Measurements from ENCODE around the gene CDK5RAP1. TPM values are rescaled to one million over a fixed set of nuclear protein-coding genes. Genes with fewer than 3 reads are reported as not detected.

The CDK5RAP1 gene
- total and polyA plus RNA-seq, 2 of the 4 experiments (the other 2 are of a cell fraction), result 23.9 to 28.1 TPM

DNA sequence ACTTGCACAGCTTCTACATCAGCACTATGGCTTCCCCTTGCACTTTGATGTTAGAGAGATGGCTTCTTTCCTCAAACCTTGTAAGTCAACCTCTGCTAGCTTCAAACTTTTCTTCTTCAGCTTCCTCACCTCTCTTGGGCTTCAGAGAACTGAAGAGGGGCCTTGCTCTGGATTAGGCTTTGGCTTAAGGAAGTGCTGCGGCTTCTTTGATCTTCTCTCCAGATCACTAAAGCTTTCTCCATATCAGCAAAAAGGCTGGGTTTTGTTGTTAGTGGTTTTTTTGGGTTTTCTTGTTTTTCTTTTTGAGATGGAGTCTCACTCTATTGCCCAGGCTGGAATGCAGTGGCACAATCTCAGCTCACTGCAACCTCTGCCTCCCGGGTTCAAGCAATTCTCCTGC lies 24.0 kb downstream of the CDK5RAP1 start:
- no peak overlapping the region for H3K4ac ChIP-seq (ENCODE audit: low read depth, low read length)
- TF ChIP-seq, protein P1, sequence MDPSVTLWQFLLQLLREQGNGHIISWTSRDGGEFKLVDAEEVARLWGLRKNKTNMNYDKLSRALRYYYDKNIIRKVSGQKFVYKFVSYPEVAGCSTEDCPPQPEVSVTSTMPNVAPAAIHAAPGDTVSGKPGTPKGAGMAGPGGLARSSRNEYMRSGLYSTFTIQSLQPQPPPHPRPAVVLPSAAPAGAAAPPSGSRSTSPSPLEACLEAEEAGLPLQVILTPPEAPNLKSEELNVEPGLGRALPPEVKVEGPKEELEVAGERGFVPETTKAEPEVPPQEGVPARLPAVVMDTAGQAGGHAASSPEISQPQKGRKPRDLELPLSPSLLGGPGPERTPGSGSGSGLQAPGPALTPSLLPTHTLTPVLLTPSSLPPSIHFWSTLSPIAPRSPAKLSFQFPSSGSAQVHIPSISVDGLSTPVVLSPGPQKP (IDR thresholded peaks at IDR 0.05; ENCODE audit: borderline replicate concordance, low read depth, low read length), result no peak
- no peak for TF ChIP-seq NFE2L2 (IDR thresholded peaks at IDR 0.05; ENCODE audit: low read depth, low read length)
- no peak for TF ChIP-seq RAD21 (IDR thresholded peaks at IDR 0.05; ENCODE audit: low read length)
- TF ChIP-seq, protein P2, sequence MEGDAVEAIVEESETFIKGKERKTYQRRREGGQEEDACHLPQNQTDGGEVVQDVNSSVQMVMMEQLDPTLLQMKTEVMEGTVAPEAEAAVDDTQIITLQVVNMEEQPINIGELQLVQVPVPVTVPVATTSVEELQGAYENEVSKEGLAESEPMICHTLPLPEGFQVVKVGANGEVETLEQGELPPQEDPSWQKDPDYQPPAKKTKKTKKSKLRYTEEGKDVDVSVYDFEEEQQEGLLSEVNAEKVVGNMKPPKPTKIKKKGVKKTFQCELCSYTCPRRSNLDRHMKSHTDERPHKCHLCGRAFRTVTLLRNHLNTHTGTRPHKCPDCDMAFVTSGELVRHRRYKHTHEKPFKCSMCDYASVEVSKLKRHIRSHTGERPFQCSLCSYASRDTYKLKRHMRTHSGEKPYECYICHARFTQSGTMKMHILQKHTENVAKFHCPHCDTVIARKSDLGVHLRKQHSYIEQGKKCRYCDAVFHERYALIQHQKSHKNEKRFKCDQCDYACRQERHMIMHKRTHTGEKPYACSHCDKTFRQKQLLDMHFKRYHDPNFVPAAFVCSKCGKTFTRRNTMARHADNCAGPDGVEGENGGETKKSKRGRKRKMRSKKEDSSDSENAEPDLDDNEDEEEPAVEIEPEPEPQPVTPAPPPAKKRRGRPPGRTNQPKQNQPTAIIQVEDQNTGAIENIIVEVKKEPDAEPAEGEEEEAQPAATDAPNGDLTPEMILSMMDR (conservative IDR thresholded peaks at IDR 0.05; ENCODE audit: low read depth, low read length), result no peak
- TF ChIP-seq MAZ (IDR thresholded peaks at IDR 0.05; ENCODE audit: borderline replicate concordance, low read depth, low read length), result no peak
- TF ChIP-seq RFX5 (IDR thresholded peaks at IDR 0.05; ENCODE audit: low read depth, low read length), result no peak
- no peak for TF ChIP-seq CHD1 (IDR thresholded peaks at IDR 0.05; ENCODE audit: low read depth, low read length)
- TF ChIP-seq BHLHE40 (IDR thresholded peaks at IDR 0.05; ENCODE audit: low read depth, low read length), result no peak
- no peak for TF ChIP-seq RCOR1 (IDR thresholded peaks at IDR 0.05; ENCODE audit: insufficient replicate concordance, low read length)
- no peak for TF ChIP-seq SMC3 (IDR thresholded peaks at IDR 0.05; ENCODE audit: low read depth, low read length)
- TF ChIP-seq CEBPB (IDR thresholded peaks at IDR 0.05; ENCODE audit: low read depth, low read length), result no peak
- TF ChIP-seq MXI1 (IDR thresholded peaks at IDR 0.05; ENCODE audit: borderline replicate concordance, low read depth, low read length), result no peak
- no peak overlapping the region for H4K8ac ChIP-seq (ENCODE audit: low read depth in 2 of 2, low read length in 2 of 2)
- intact Hi-C loops (cut with micrococcal nuclease) (no loop called here), in situ Hi-C loops (cut with MboI; ENCODE audit: low sequenced_read_pairs) (no loop called here), dilution Hi-C loops (cut with HindIII; ENCODE audit: low sequenced_read_pairs, unreplicated experiment) (no loop called here)
- no peak overlapping the region for H3K23ac ChIP-seq (ENCODE audit: low read depth, low read length)
- no TSS peak for BruUV-seq (replicated peaks)
- no peak overlapping the region for H3K4me3 ChIP-seq (ENCODE audit: insufficient read depth, low read depth, low read length)
- H2AK9ac ChIP-seq (replicated peaks; ENCODE audit: low read depth, low read length, poor library complexity), result no peak overlapping the region
- no peak overlapping the region for H2AFZ ChIP-seq (replicated peaks; ENCODE audit: low read length, poor library complexity)
- POLR2A ChIA-PET (ENCODE audit: unreplicated experiment), result no interaction called here
- no peak overlapping the region for H2AK5ac ChIP-seq (ENCODE audit: low read depth, low read length)
- no peaks in the 10 kb centered on the region for H3K9me3 ChIP-seq (ENCODE audit: control insufficient read depth, insufficient read depth, low read length)
- CTCF ChIA-PET, result no interaction called here
- ATAC-seq (ENCODE audit: low read depth) (no peak), DNase-seq (no peak)
- no peak overlapping the region for H4K5ac ChIP-seq (ENCODE audit: low read depth, low read length)
- H4K20me1 ChIP-seq (ENCODE audit: insufficient read depth, low read length), result peaks cover 14% of the 10 kb centered on the region
- no peak overlapping the region for H3K27ac ChIP-seq (ENCODE audit: insufficient read depth, low read length)
- H3K9ac ChIP-seq (ENCODE audit: low read depth, low read length), result no peak overlapping the region
- WGBS, 2 experiments (ENCODE audit: extremely low coverage in 2 of 2, insufficient read length in 1 of 2), result no CpG with 5 or more reads among the region's 2 CpGs
- no peak overlapping the region for H3K14ac ChIP-seq (replicated peaks; ENCODE audit: low read depth, low read length)
- H3K27me3 ChIP-seq (ENCODE audit: control insufficient read depth, insufficient read depth, low read length), result no peaks in the 10 kb centered on the region
- H3K18ac ChIP-seq (ENCODE audit: low read depth, low read length), result no peak overlapping the region
- no peak overlapping the region for H4K91ac ChIP-seq (ENCODE audit: insufficient read depth, low read depth, low read length)
- peaks cover 11% of the 10 kb centered on the region for H3K9me1 ChIP-seq (ENCODE audit: insufficient read depth, low read length)
- no peak overlapping the region for H3K56ac ChIP-seq (ENCODE audit: extremely low read depth, insufficient read depth, low read length)
- peaks cover 0 to 4% of the 10 kb centered on the region in 2 experiments; a peak in 1 of 4 replicates for H3K79me1 ChIP-seq (ENCODE audit: low read depth in 1 of 2, low read length in 2 of 2)
- no peak overlapping the region for H2BK15ac ChIP-seq (ENCODE audit: low read depth, low read length)
- no peak overlapping the region for H2BK5ac ChIP-seq (ENCODE audit: low read depth, low read length, poor library complexity, severe bottlenecking)
- peaks cover 21% of the 10 kb centered on the region for H3K36me3 ChIP-seq (ENCODE audit: control insufficient read depth, insufficient read depth, low read length)
- peaks cover 7% of the 10 kb centered on the region for H3K4me1 ChIP-seq (ENCODE audit: control insufficient read depth, insufficient read depth, low read length)
- no peak overlapping the region for H2BK120ac ChIP-seq (ENCODE audit: low read depth, low read length)
- H3K4me2 ChIP-seq (ENCODE audit: low read depth, low read length), result no peak overlapping the region
- H2BK20ac ChIP-seq (ENCODE audit: low read depth, low read length), result no peak overlapping the region

Data from IMR-90 (cell line).